ENCODE measurements around the gene FBXL22. TPM values are rescaled to one million over a fixed set of nuclear protein-coding genes. Genes with fewer than 3 reads are reported as not detected.

Gene FBXL22
- total and polyA plus RNA-seq, 2 of the 4 experiments (the other 2 are of a cell fraction) = 0.36 to 1.3 TPM

DNA sequence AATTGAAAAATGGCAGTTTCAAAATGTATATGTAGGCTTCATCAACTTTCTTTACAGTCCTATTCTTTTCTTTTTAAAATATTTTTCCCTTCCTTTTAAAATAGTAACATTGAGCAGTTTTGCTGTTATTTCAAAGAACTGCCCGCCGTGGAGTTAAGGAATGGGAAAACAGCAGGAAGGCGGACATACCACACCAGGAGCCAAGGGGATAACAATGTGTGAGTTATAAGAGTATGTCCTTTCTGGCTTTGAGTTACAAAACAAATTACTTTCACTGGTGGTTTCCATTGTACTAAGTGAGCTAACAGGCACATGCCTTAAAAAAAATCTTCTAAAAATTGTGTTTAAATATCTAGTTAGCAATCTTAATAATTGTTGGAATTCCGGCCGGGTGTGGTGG is 37.4 kb upstream of the FBXL22 start:
- WGBS, 2 experiments (ENCODE audit: extremely low coverage in 2 of 2, insufficient read length in 1 of 2) = no CpG with 5 or more reads among the region's 5 CpGs
- dilution Hi-C loops (cut with HindIII; ENCODE audit: low sequenced_read_pairs, unreplicated experiment) (no loop called here), intact Hi-C loops (cut with micrococcal nuclease) (no loop called here), in situ Hi-C loops (cut with MboI; ENCODE audit: low sequenced_read_pairs) (no loop called here)
- no peak overlapping the region for H2AK5ac ChIP-seq (ENCODE audit: low read depth, low read length)
- no peak overlapping the region for H3K4me3 ChIP-seq (ENCODE audit: insufficient read depth, low read depth, low read length)
- no peak overlapping the region for H2BK5ac ChIP-seq (ENCODE audit: low read depth, low read length, poor library complexity, severe bottlenecking)
- peaks cover 2% of the 10 kb centered on the region; the same call in 1 of the 2 replicates for H3K4me1 ChIP-seq (ENCODE audit: control insufficient read depth, insufficient read depth, low read length)
- H2AK9ac ChIP-seq (replicated peaks; ENCODE audit: low read depth, low read length, poor library complexity) = no peak overlapping the region
- no peak overlapping the region for H2BK120ac ChIP-seq (ENCODE audit: low read depth, low read length)
- H2BK15ac ChIP-seq (ENCODE audit: low read depth, low read length) = no peak overlapping the region
- H3K4ac ChIP-seq (ENCODE audit: low read depth, low read length) = no peak overlapping the region
- H3K36me3 ChIP-seq (ENCODE audit: control insufficient read depth, insufficient read depth, low read length) = peaks cover 28% of the 10 kb centered on the region
- no peak overlapping the region for H4K8ac ChIP-seq (ENCODE audit: low read depth in 2 of 2, low read length in 2 of 2)
- H3K14ac ChIP-seq (replicated peaks; ENCODE audit: low read depth, low read length) = no peak overlapping the region
- H2AFZ ChIP-seq (replicated peaks; ENCODE audit: low read length, poor library complexity) = no peak overlapping the region
- BruUV-seq (replicated peaks) = no TSS peak
- CTCF ChIA-PET = no interaction called here
- H3K9me3 ChIP-seq (ENCODE audit: control insufficient read depth, insufficient read depth, low read length) = no peaks in the 10 kb centered on the region
- POLR2A ChIA-PET (ENCODE audit: unreplicated experiment) = no interaction called here
- no peak overlapping the region for H3K9ac ChIP-seq (ENCODE audit: low read depth, low read length)
- no peak for TF ChIP-seq SMC3 (IDR thresholded peaks at IDR 0.05; ENCODE audit: low read depth, low read length)
- TF ChIP-seq MXI1 (IDR thresholded peaks at IDR 0.05; ENCODE audit: borderline replicate concordance, low read depth, low read length) = no peak
- no peak for TF ChIP-seq POLR2A (IDR thresholded peaks at IDR 0.05; ENCODE audit: low read depth, low read length)
- TF ChIP-seq MAFK (IDR thresholded peaks at IDR 0.05; ENCODE audit: low read depth, low read length) = no peak
- H3K27ac ChIP-seq (ENCODE audit: insufficient read depth, low read length) = no peak overlapping the region
- H4K91ac ChIP-seq (ENCODE audit: insufficient read depth, low read depth, low read length) = no peak overlapping the region
- H4K5ac ChIP-seq (ENCODE audit: low read depth, low read length) = no peak overlapping the region
- H3K9me1 ChIP-seq (ENCODE audit: insufficient read depth, low read length) = peaks cover 16% of the 10 kb centered on the region
- H3K4me2 ChIP-seq (ENCODE audit: low read depth, low read length) = no peak overlapping the region
- no peak overlapping the region for H3K18ac ChIP-seq (ENCODE audit: low read depth, low read length)
- H3K27me3 ChIP-seq (ENCODE audit: control insufficient read depth, insufficient read depth, low read length) = no peaks in the 10 kb centered on the region
- DNase-seq (no peak), ATAC-seq (ENCODE audit: low read depth) (no peak)
- H3K23ac ChIP-seq (ENCODE audit: low read depth, low read length) = no peak overlapping the region
- no peak overlapping the region for H2BK20ac ChIP-seq (ENCODE audit: low read depth, low read length)
- no peak overlapping the region for H3K56ac ChIP-seq (ENCODE audit: extremely low read depth, insufficient read depth, low read length)
- H4K20me1 ChIP-seq (ENCODE audit: insufficient read depth, low read length) = peaks cover 6% of the 10 kb centered on the region; the same call in 1 of the 2 replicates
- H3K79me1 ChIP-seq (ENCODE audit: low read depth in 1 of 2, low read length in 2 of 2) = peaks cover 16 to 33% of the 10 kb centered on the region in 2 experiments; a peak in 3 of 4 replicates

Measured in IMR-90 (cell line).